HEK293 (cell line): ENCODE measurements around the gene IGFL3.

ENCODE experiments used
- IKZF3 ChIP-seq: fragments of 450-650 bp; IDR thresholded peaks from 2 replicates; pipeline ENCODE4 v1.5.0; 2018; ENCODE audit warnings: missing biosample characterization, mild to moderate bottlenecking, missing genetic modification characterization, moderate library complexity
- KLF16 ChIP-seq: fragments of 450-650 bp; formaldehyde crosslinking; IDR thresholded peaks from 2 replicates; pipeline ENCODE4 v1.5.1; 2017; ENCODE audit warnings: missing biosample characterization, missing genetic modification characterization
- KLF7 ChIP-seq: fragments of 450-650 bp; formaldehyde crosslinking; IDR thresholded peaks from 2 replicates; pipeline ENCODE4 v1.5.1; 2016; ENCODE audit warnings: missing biosample characterization, missing genetic modification characterization, borderline replicate concordance
- SALL2 ChIP-seq: fragments of 450-650 bp; formaldehyde crosslinking; IDR thresholded peaks from 2 replicates; pipeline ENCODE4 v1.5.0; 2017; ENCODE audit warnings: missing biosample characterization, mild to moderate bottlenecking, missing genetic modification characterization, borderline replicate concordance
- TRIM28 ChIP-seq: IDR thresholded peaks from 2 replicates; pipeline ENCODE4 v1.6.1; 2011; ENCODE audit warnings: low read length, control low read depth, borderline replicate concordance
- YY2 ChIP-seq: fragments of 450-650 bp; formaldehyde crosslinking; IDR thresholded peaks from 2 replicates; pipeline ENCODE4 v1.5.1; 2016; ENCODE audit warnings: missing biosample characterization, missing genetic modification characterization
- ZBTB17 ChIP-seq: fragments of 450-650 bp; formaldehyde crosslinking; IDR thresholded peaks from 2 replicates; pipeline ENCODE4 v1.5.1; 2016; ENCODE audit warnings: missing biosample characterization, missing genetic modification characterization
- ZBTB48 ChIP-seq: fragments of 450-650 bp; formaldehyde crosslinking; IDR thresholded peaks from 2 replicates; pipeline ENCODE4 v1.5.1; 2016; ENCODE audit warnings: missing biosample characterization, missing genetic modification characterization
- ZIC2 ChIP-seq: fragments of 450-650 bp; formaldehyde crosslinking; IDR thresholded peaks from 2 replicates; pipeline ENCODE4 v1.5.1; 2016; ENCODE audit warnings: missing biosample characterization, missing genetic modification characterization
- ZNF24 ChIP-seq: fragments of 450-650 bp; formaldehyde crosslinking; IDR thresholded peaks from 2 replicates; pipeline ENCODE4 v1.5.1; 2016; ENCODE audit warnings: missing biosample characterization, missing genetic modification characterization
- ZNF266 ChIP-seq: fragments of 450-650 bp; formaldehyde crosslinking; IDR thresholded peaks from 2 replicates; pipeline ENCODE4 v1.5.1; 2016; ENCODE audit warnings: missing biosample characterization, missing genetic modification characterization, low read depth
- ZNF391 ChIP-seq: fragments of 450-650 bp; formaldehyde crosslinking; IDR thresholded peaks from 2 replicates; pipeline ENCODE4 v1.5.1; 2016; ENCODE audit warnings: low read depth, missing biosample characterization, missing genetic modification characterization, borderline replicate concordance
- ZNF394 ChIP-seq: fragments of 450-650 bp; formaldehyde crosslinking; IDR thresholded peaks from 2 replicates; pipeline ENCODE4 v1.5.1; 2016; ENCODE audit warnings: missing biosample characterization, missing genetic modification characterization, mild to moderate bottlenecking, moderate library complexity, borderline replicate concordance
- ZNF404 ChIP-seq: fragments of 450-650 bp; formaldehyde crosslinking; IDR thresholded peaks from 2 replicates; pipeline ENCODE4 v1.5.1; 2017; ENCODE audit warnings: missing biosample characterization, missing genetic modification characterization
- ZNF423 ChIP-seq: fragments of 450-650 bp; formaldehyde crosslinking; IDR thresholded peaks from 2 replicates; pipeline ENCODE4 v1.5.1; 2016; ENCODE audit warnings: missing biosample characterization, missing genetic modification characterization
- ZNF426 ChIP-seq: fragments of 450-650 bp; formaldehyde crosslinking; IDR thresholded peaks from 2 replicates; pipeline ENCODE4 v1.5.1; 2017; ENCODE audit warnings: missing biosample characterization, missing genetic modification characterization, mild to moderate bottlenecking, inconsistent platforms, moderate library complexity
- ZNF433 ChIP-seq: fragments of 450-650 bp; formaldehyde crosslinking; IDR thresholded peaks from 2 replicates; pipeline ENCODE4 v1.5.1; 2016; ENCODE audit warnings: missing biosample characterization, missing genetic modification characterization, low read depth
- ZNF548 ChIP-seq: fragments of 450-650 bp; formaldehyde crosslinking; IDR thresholded peaks from 2 replicates; pipeline ENCODE4 v1.5.1; 2016; ENCODE audit warnings: missing biosample characterization, missing genetic modification characterization
- ZNF600 ChIP-seq: fragments of 450-650 bp; formaldehyde crosslinking; IDR thresholded peaks from 2 replicates; pipeline ENCODE4 v1.5.1; 2016; ENCODE audit warnings: missing biosample characterization, missing genetic modification characterization
- ZNF660 ChIP-seq: fragments of 450-650 bp; IDR thresholded peaks from 2 replicates; pipeline ENCODE4 v1.5.1; 2018; ENCODE audit warnings: missing biosample characterization, mild to moderate bottlenecking, missing genetic modification characterization
- ZNF76 ChIP-seq: fragments of 450-650 bp; formaldehyde crosslinking; IDR thresholded peaks from 2 replicates; pipeline ENCODE4; 2016; ENCODE audit warnings: low read depth, missing biosample characterization, missing genetic modification characterization, borderline replicate concordance
- ZNF791 ChIP-seq: fragments of 450-650 bp; formaldehyde crosslinking; IDR thresholded peaks from 2 replicates; pipeline ENCODE4 v1.5.1; 2016; ENCODE audit warnings: missing biosample characterization, missing genetic modification characterization
- TF ChIP-seq, protein P1 (sequence below): fragments of 450-650 bp; formaldehyde crosslinking; conservative IDR thresholded peaks from 2 replicates; pipeline ENCODE4 v1.5.1; 2016; ENCODE audit warnings: low read depth, missing biosample characterization, missing genetic modification characterization
- TF ChIP-seq, protein P2 (sequence below): fragments of 450-650 bp; formaldehyde crosslinking; IDR thresholded peaks from 2 replicates; pipeline ENCODE4 v1.5.1; 2016; ENCODE audit warnings: missing biosample characterization, missing genetic modification characterization
- TF ChIP-seq, protein P3 (sequence below): fragments of 450-650 bp; formaldehyde crosslinking; IDR thresholded peaks from 2 replicates; pipeline ENCODE4 v1.5.1; 2016; ENCODE audit warnings: missing biosample characterization, missing genetic modification characterization
- TF ChIP-seq, protein P4 (sequence below): fragments of 450-650 bp; formaldehyde crosslinking; IDR thresholded peaks from 2 replicates; pipeline ENCODE4 v1.5.1; 2016; ENCODE audit warnings: missing biosample characterization, missing genetic modification characterization
- TF ChIP-seq, protein P5 (sequence below): sonication (generic); formaldehyde crosslinking; IDR thresholded peaks from 2 replicates; pipeline ENCODE4 v1.8.1; 2022; ENCODE audit warnings: mild to moderate bottlenecking, moderate library complexity, missing genetic modification reagents

IGFL3 gene

DNA sequence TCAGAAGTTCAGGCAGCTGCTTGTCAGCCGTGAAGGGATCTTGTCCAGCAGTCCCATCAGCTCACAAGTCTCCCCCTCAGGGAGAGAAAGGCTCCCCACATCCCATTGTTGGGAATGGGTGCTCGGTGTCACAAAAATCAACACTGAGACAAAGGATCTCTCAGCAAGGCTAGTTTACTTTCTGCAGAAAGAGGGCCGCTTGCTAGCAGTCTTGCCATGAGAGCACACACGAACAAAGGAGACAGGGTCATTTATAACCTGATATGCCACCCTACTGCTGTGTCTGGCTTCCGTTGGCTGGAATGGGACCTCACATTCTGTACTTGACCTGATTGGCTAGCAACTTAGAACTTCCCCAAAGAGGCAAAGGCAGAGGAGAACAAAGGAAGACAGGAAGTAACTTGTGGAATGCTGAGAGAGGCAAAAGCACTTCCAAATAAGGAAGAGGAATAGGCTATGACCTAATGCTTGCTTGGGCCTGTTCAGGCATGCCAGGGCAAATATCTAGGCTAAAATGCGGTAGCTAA is 8.7 kb upstream of the IGFL3 start (continued):
- TF ChIP-seq, protein P1, sequence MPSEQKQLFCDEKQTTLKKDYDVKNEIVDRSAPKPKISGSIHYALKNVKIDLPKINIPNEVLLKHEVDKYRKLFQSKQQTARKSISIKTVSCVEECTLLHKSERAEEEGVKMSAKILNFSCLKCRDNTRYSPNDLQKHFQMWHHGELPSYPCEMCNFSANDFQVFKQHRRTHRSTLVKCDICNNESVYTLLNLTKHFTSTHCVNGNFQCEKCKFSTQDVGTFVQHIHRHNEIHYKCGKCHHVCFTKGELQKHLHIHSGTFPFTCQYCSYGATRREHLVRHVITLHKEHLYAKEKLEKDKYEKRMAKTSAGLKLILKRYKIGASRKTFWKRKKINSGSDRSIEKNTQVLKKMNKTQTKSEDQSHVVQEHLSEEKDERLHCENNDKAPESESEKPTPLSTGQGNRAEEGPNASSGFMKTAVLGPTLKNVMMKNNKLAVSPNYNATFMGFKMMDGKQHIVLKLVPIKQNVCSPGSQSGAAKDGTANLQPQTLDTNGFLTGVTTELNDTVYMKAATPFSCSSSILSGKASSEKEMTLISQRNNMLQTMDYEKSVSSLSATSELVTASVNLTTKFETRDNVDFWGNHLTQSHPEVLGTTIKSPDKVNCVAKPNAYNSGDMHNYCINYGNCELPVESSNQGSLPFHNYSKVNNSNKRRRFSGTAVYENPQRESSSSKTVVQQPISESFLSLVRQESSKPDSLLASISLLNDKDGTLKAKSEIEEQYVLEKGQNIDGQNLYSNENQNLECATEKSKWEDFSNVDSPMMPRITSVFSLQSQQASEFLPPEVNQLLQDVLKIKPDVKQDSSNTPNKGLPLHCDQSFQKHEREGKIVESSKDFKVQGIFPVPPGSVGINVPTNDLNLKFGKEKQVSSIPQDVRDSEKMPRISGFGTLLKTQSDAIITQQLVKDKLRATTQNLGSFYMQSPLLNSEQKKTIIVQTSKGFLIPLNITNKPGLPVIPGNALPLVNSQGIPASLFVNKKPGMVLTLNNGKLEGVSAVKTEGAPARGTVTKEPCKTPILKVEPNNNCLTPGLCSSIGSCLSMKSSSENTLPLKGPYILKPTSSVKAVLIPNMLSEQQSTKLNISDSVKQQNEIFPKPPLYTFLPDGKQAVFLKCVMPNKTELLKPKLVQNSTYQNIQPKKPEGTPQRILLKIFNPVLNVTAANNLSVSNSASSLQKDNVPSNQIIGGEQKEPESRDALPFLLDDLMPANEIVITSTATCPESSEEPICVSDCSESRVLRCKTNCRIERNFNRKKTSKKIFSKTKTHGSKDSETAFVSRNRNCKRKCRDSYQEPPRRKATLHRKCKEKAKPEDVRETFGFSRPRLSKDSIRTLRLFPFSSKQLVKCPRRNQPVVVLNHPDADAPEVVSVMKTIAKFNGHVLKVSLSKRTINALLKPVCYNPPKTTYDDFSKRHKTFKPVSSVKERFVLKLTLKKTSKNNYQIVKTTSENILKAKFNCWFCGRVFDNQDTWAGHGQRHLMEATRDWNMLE (tag by site-specific recombination) = peak; percentile 78
- TF ChIP-seq KLF16 (no peak), ZIC2 (tag by site-specific recombination) (peak; percentile 23; the same call in 1 of the 2 replicates), TRIM28 (peak; percentile 86), ZNF394 (no peak), ZNF426 (tag by site-specific recombination) (no peak), ZBTB17 (peak; percentile 56), ZNF548 (no peak), ZNF404 (no peak), YY2 (tag by site-specific recombination) (no peak), ZNF433 (tag by site-specific recombination) (no peak), ZNF423 (tag by site-specific recombination) (no peak), ZNF76 (no peak), ZBTB48 (tag by site-specific recombination) (no peak), ZNF660 (peak; percentile 46), KLF7 (tag by site-specific recombination) (no peak), SALL2 (tag by site-specific recombination) (no peak), ZNF266 (tag by site-specific recombination) (no peak), ZNF391 (tag by site-specific recombination) (no peak), ZNF24 (0 out of 2 replicates have a peak, but pooled peaks have one; percentile 34), ZNF600 (tag by site-specific recombination) (no peak), IKZF3 (tag by site-specific recombination) (peak; percentile 81), ZNF791 (tag by site-specific recombination) (no peak)
- TF ChIP-seq, protein P2, sequence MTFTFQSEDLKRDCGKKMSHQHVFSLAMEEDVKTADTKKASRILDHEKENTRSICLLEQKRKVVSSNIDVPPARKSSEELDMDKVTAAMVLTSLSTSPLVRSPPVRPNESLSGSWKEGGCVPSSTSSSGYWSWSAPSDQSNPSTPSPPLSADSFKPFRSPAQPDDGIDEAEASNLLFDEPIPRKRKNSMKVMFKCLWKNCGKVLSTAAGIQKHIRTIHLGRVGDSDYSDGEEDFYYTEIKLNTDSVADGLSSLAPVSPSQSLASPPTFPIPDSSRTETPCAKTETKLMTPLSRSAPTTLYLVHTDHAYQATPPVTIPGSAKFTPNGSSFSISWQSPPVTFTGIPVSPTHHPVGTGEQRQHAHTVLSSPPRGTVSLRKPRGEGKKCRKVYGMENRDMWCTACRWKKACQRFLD (tag by site-specific recombination) = no peak
- TF ChIP-seq, protein P3, sequence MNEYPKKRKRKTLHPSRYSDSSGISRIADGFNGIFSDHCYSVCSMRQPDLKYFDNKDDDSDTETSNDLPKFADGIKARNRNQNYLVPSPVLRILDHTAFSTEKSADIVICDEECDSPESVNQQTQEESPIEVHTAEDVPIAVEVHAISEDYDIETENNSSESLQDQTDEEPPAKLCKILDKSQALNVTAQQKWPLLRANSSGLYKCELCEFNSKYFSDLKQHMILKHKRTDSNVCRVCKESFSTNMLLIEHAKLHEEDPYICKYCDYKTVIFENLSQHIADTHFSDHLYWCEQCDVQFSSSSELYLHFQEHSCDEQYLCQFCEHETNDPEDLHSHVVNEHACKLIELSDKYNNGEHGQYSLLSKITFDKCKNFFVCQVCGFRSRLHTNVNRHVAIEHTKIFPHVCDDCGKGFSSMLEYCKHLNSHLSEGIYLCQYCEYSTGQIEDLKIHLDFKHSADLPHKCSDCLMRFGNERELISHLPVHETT (tag by site-specific recombination) = no peak
- TF ChIP-seq, protein P4, sequence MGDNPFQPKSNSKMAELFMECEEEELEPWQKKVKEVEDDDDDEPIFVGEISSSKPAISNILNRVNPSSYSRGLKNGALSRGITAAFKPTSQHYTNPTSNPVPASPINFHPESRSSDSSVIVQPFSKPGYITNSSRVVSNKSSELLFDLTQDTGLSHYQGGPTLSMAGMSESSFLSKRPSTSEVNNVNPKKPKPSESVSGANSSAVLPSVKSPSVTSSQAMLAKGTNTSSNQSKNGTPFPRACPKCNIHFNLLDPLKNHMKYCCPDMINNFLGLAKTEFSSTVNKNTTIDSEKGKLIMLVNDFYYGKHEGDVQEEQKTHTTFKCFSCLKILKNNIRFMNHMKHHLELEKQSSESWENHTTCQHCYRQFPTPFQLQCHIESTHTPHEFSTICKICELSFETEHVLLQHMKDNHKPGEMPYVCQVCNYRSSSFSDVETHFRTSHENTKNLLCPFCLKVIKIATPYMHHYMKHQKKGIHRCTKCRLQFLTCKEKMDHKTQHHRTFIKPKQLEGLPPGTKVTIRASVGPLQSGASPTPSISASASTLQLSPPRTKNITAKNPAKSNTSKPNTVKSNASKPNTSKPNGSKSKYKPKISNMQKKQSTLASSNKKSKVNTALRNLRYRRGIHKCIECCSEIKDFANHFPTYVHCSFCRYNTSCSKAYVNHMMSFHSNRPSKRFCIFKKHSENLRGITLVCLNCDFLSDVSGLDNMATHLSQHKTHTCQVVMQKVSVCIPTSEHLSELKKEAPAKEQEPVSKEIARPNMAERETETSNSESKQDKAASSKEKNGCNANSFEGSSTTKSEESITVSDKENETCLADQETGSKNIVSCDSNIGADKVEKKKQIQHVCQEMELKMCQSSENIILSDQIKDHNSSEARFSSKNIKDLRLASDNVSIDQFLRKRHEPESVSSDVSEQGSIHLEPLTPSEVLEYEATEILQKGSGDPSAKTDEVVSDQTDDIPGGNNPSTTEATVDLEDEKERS = no peak
- TF ChIP-seq, protein P5, sequence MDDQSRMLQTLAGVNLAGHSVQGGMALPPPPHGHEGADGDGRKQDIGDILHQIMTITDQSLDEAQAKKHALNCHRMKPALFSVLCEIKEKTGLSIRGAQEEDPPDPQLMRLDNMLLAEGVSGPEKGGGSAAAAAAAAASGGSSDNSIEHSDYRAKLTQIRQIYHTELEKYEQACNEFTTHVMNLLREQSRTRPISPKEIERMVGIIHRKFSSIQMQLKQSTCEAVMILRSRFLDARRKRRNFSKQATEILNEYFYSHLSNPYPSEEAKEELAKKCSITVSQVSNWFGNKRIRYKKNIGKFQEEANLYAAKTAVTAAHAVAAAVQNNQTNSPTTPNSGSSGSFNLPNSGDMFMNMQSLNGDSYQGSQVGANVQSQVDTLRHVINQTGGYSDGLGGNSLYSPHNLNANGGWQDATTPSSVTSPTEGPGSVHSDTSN (CRISPR knock-in tag) = no peak
